Spleen (tissue), 7 donors: ENCODE measurements around the gene PLEKHH1.

Source experiments
- CTCF ChIP-seq, 11 experiments: fragments of 200-600 bp in 7 of 11; fragments of 450-650 bp in 4 of 11; sonication (generic) in 4 of 11; IDR thresholded peaks in 8 of 11; conservative IDR thresholded peaks in 3 of 11; 1 replicate in 7 of 11; 2 replicates in 4 of 11; pipeline versions ENCODE4 v1.4.0 to v1.8.0; 2016 to 2021; ENCODE audit warnings: antibody characterized with exemption in 11 of 11, inconsistent platforms in 4 of 11, mild to moderate bottlenecking in 1 of 11
- POLR2A ChIP-seq, 3 donors: fragments of 450-650 bp; IDR thresholded peaks; one replicate each; pipeline ENCODE4 v1.5.1; 2017; ENCODE audit warnings: antibody characterized with exemption in 3 of 3, mild to moderate bottlenecking in 1 of 3
- donor health status: DM: no; HTN: no; CAD: no; lungs with moderate emphysema.
- donor health status: DM: no; HTN: no; CAD: no.
- donor health status: DM: no; HTN: no; CAD: no.

GRCh38 chr14:67630938-67631337, 97.8 kb downstream of the PLEKHH1 start:
- no peak for TF ChIP-seq CTCF (IDR thresholded peaks at IDR 0.05 in 8 of 11, conservative IDR thresholded peaks at IDR 0.05 in 3 of 11)
- TF ChIP-seq POLR2A (IDR thresholded peaks at IDR 0.05): no peak
